Glutamatergic neuron (in vitro differentiated cells): Measurements from ENCODE around the gene ABCC9. TPM values are rescaled to one million over a fixed set of nuclear protein-coding genes. Genes with fewer than 3 reads are reported as not detected.

Experiments
- DNase-seq: peaks from one replicate; pipeline ENCODE4 v3.0.0; 2022
- H3K27ac Mint-ChIP-seq: one replicate; pipeline ENCODE4 v1.8.0; 2020; ENCODE audit warnings: mild to moderate bottlenecking, mixed read lengths, inconsistent platforms; ENCODE audit not compliant: unreplicated experiment
- H3K27me3 Mint-ChIP-seq: one replicate; pipeline ENCODE4 v1.8.0; 2020; ENCODE audit warnings: mild to moderate bottlenecking, moderate library complexity, mixed read lengths, inconsistent platforms; ENCODE audit not compliant: unreplicated experiment
- H3K36me3 Mint-ChIP-seq: one replicate; pipeline ENCODE4 v1.8.0; 2020; ENCODE audit warnings: mild to moderate bottlenecking, mixed read lengths, inconsistent platforms; ENCODE audit not compliant: unreplicated experiment
- H3K4me1 Mint-ChIP-seq: one replicate; pipeline ENCODE4 v1.8.0; 2020; ENCODE audit warnings: mild to moderate bottlenecking, low read depth, mixed read lengths, inconsistent platforms; ENCODE audit not compliant: unreplicated experiment
- H3K4me3 Mint-ChIP-seq: one replicate; pipeline ENCODE4 v1.8.0; 2020; ENCODE audit warnings: mild to moderate bottlenecking, mixed read lengths, inconsistent platforms; ENCODE audit not compliant: unreplicated experiment
- H3K9me3 Mint-ChIP-seq: one replicate; pipeline ENCODE4 v1.8.0; 2020; ENCODE audit warnings: mild to moderate bottlenecking, moderate library complexity, mixed read lengths, inconsistent platforms; ENCODE audit not compliant: unreplicated experiment
- CTCF ChIP-seq: fragments of 200-600 bp; sonication (generic); IDR thresholded peaks from one replicate; pipeline ENCODE4 v1.5.0; 2021; ENCODE audit not compliant: partially characterized antibody, unreplicated experiment
- total RNA-seq: library from RNA; stranded (reverse); fragmentation: NEBNext Ultra II Directional; extraction: Animal tissue kit (Norgen Biotek cat#: 25700); gene quantifications from one replicate; pipeline ENCODE4 v1.2.1, GENCODE V29; 2021; ENCODE audit not compliant: unreplicated experiment

Gene ABCC9
- total RNA-seq, 1 donor from 2014 or later = 17.7 TPM

- no peak for TF ChIP-seq CTCF
- no peak for DNase-seq
- Mint-ChIP-seq H3K27ac (no peak overlapping the region), H3K27me3 (no peaks in the 10 kb centered on the region), H3K4me1 (peaks cover 4% of the 10 kb centered on the region), H3K4me3 (peak overlapping the region; percentile 74), H3K9me3 (no peaks in the 10 kb centered on the region), H3K36me3 (no peaks in the 10 kb centered on the region)
Measured at GRCh38 chr12:21775133-21775820, 165.9 kb downstream of the ABCC9 start.

- Mint-ChIP-seq H3K36me3 (no peaks in the 10 kb centered on the region), H3K27ac (no peak within 1 kb of the TSS), H3K9me3 (no peaks in the 10 kb centered on the region), H3K4me3 (peak within 1 kb of the TSS; percentile 82), H3K27me3 (no peaks in the 10 kb centered on the region), H3K4me1 (peaks cover 4% of the 10 kb centered on the region)
- TF ChIP-seq CTCF = no peak
- peak; percentile 72 for DNase-seq
Measured at GRCh38 chr12:21774358-21775132, 166.7 kb downstream of the ABCC9 start, which contains the start of gene KCNJ8. Gene KCNJ8 (minus strand): TSS chr12:21774706. CDS start chr12:21773616, 1,090 bp downstream.

DNA sequence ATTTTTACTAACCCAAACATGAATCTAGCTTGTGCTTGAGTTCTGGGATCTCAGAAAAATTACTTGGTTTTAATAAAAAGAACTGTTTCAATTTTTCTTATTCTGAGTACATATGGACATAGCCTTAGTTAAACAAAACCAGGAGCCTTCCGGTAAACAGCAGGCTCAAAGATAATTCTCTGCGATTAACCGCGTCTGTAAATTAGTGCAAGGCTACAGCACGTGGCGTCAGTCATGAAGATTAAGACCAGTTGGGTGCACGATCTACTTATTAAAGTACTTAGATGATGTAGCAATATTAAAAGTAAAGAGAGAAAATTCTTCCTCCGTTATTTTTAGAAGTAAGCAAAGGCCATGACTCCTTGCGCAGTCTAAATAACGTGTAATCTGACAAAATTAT is 167.4 kb downstream of the ABCC9 start:
- DNase-seq = no peak
- Mint-ChIP-seq H3K9me3 (no peaks in the 10 kb centered on the region), H3K27me3 (no peaks in the 10 kb centered on the region), H3K36me3 (no peaks in the 10 kb centered on the region), H3K27ac (no peak overlapping the region), H3K4me3 (peak overlapping the region; percentile 82), H3K4me1 (peaks cover 4% of the 10 kb centered on the region)
- no peak for TF ChIP-seq CTCF

GRCh38 chr12:21773263-21773741 is 167.9 kb downstream of the ABCC9 start:
- Mint-ChIP-seq H3K27ac (no peak overlapping the region), H3K4me1 (peaks cover 4% of the 10 kb centered on the region), H3K27me3 (no peaks in the 10 kb centered on the region), H3K9me3 (no peaks in the 10 kb centered on the region), H3K4me3 (peak overlapping the region; percentile 82), H3K36me3 (no peaks in the 10 kb centered on the region)
- no peak for TF ChIP-seq CTCF
- DNase-seq = peak; percentile 63

DNA sequence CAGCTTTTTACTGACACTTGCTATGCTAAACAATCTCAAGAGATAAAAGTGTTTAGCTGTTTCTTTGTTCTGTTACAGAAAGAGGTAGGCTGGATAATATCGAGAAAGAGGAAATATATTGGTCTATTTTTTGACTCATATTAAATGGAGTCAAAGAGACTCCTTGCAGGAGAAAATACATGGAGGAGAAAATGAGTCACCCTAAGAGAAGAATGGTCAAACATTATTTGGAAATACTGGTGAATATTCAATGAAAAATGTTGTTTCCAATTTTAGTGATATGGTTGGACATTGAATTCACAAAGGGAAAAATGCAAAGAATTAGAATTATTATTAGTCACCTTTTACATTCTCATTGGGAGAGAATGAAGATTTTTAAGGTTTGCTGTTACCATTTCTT is 169.9 kb downstream of the ABCC9 start:
- H3K27me3 Mint-ChIP-seq = no peaks in the 10 kb centered on the region

More for the DNA sequence above, 169.9 kb downstream of the ABCC9 start:
- no peaks in the 10 kb centered on the region for H3K36me3 Mint-ChIP-seq
- H3K4me1 Mint-ChIP-seq = peaks cover 4% of the 10 kb centered on the region
- TF ChIP-seq CTCF = no peak
- H3K4me3 Mint-ChIP-seq = no peak overlapping the region
- DNase-seq = no peak
- H3K9me3 Mint-ChIP-seq = no peaks in the 10 kb centered on the region
- H3K27ac Mint-ChIP-seq = no peak overlapping the region
